ENCODE results near the gene BST1. TPM values are rescaled to one million over a fixed set of nuclear protein-coding genes. Genes with fewer than 3 reads are reported as not detected.

Gene BST1
- total and polyA plus RNA-seq, 10 of the 15 experiments (the other 5 are each of a cell fraction or from before 2014, with no cell fraction given): 0.04 to 0.42 (median 0.11) TPM; not detected in 1

DNA sequence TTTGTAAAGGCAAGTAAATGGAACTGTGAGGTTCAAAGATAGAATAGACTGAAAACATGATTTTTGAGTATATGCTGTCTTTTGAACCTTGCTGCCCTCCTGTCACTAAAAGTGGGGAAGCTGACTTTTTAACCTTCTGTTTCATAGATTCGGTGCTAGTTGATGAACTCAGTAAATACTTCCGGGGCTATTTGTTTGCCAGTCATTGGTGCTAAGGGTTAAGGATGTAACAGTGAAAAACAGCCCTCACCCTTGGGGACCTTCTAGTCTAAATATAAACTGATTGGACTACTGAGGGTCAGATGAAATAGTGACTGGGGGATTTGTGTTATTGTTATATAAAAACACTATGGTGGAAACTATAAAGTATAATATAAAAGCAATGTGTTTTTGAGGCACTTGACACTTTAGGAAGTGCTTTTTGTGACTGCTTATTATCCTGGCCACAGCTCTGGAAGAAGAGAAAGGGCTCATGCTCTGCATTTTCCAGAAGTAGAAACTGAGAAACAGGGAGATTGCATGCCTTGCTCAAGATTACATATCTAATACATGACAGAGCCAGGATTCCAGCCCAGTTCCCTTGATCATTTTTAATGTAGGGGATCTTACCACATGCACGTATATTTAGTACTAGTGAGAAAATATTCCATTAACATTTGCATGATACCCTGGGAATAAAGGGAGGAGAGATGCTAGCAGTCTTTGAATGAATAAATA lies 3.9 kb downstream of the BST1 start:
- no peak for ATAC-seq
- Histone ChIP-seq H3K4me3 (no peak overlapping the region), H3K4me1 (ENCODE audit: control insufficient read depth, insufficient read depth, low read length) (no peaks in the 10 kb centered on the region), H3K36me3 (ENCODE audit: control insufficient read depth in 2 of 2, insufficient read depth in 2 of 2, low read length in 1 of 2) (no peaks in the 10 kb centered on the region), H3K79me2 (ENCODE audit: control insufficient read depth, insufficient read depth, low read length) (no peaks in the 10 kb centered on the region), H3K27me3 (replicated peaks in 1 of 2; ENCODE audit: control insufficient read depth in 2 of 2, insufficient read depth in 2 of 2, low read length in 1 of 2) (no peaks in the 10 kb centered on the region), H2AFZ (ENCODE audit: control insufficient read depth, low read depth, low read length) (no peak overlapping the region), H3K4me2 (ENCODE audit: control insufficient read depth, insufficient read depth) (no peak overlapping the region), H3K9me3 (replicated peaks; ENCODE audit: control insufficient read depth, insufficient read depth, low read length) (no peaks in the 10 kb centered on the region; the same call in 2 of the 3 replicates), H3K27ac (ENCODE audit: control insufficient read depth, insufficient read depth) (no peak overlapping the region), H4K20me1 (ENCODE audit: control insufficient read depth, insufficient read depth) (no peaks in the 10 kb centered on the region), H3K9ac (ENCODE audit: control insufficient read depth, insufficient read depth, low read length) (no peak overlapping the region)
- POLR2A ChIA-PET: no interaction called here
- no peak for DNase-seq (ENCODE audit: low read depth, low spot score)
- intact Hi-C loops (cut with micrococcal nuclease; ENCODE audit: unreplicated experiment) (no loop called here), in situ Hi-C loops (cut with MboI) (no loop called here)
- BruUV-seq (replicated peaks): no TSS peak
- no peak for TF ChIP-seq FOXK2 (IDR thresholded peaks at IDR 0.05)
- CTCF ChIA-PET: no interaction called here
- FAIRE-seq: no peak
- RAD21 ChIA-PET (ENCODE audit: unreplicated experiment): no interaction called here
- SMC1A ChIA-PET (ENCODE audit: uncharacterized antibody, unreplicated experiment): no interaction called here
- WGBS (ENCODE audit: insufficient coverage, insufficient replicate concordance, low lambda C conversion rate, missing lambda C conversion rate): 74% methylated on average over 3 of the region's 3 CpGs

DNA sequence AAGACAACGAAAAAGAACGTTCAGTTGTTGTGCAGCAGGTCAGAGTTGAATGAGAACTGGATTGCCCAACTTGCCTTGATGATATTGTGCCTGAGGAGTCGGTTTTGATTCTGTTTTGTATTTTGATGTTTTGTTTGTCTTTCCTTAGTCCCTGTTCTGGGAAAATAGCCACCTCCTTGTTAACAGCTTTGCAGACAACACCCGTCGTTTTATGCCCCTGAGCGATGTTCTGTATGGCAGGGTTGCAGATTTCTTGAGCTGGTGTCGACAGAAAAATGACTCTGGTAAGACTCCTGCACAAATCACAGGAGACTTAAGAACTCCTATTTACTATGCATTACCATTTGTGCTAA lies 4.5 kb downstream of the BST1 start:
- no peak for ATAC-seq
- WGBS (ENCODE audit: insufficient coverage, insufficient replicate concordance, low lambda C conversion rate, missing lambda C conversion rate): 63% methylated on average over 7 of the region's 7 CpGs
- CTCF ChIA-PET: no interaction called here
- TF ChIP-seq CHD4 (IDR thresholded peaks at IDR 0.05): no peak
- TF ChIP-seq MYC (IDR thresholded peaks at IDR 0.05; ENCODE audit: insufficient read depth, insufficient read length, insufficient replicate concordance, low read length, severe bottlenecking): no peak
- TF ChIP-seq, protein P1, sequence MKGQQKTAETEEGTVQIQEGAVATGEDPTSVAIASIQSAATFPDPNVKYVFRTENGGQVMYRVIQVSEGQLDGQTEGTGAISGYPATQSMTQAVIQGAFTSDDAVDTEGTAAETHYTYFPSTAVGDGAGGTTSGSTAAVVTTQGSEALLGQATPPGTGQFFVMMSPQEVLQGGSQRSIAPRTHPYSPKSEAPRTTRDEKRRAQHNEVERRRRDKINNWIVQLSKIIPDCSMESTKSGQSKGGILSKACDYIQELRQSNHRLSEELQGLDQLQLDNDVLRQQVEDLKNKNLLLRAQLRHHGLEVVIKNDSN (IDR thresholded peaks at IDR 0.05; ENCODE audit: borderline replicate concordance, extremely low read length, insufficient read depth, low read depth, low read length): no peak
- no peak for TF ChIP-seq NR2F1 (conservative IDR thresholded peaks at IDR 0.05)
- no peak for TF ChIP-seq HDAC6 (IDR thresholded peaks at IDR 0.05; ENCODE audit: unreplicated experiment)
- TF ChIP-seq MTA3 (IDR thresholded peaks at IDR 0.05; ENCODE audit: borderline replicate concordance, low read length): no peak
- TF ChIP-seq, protein P2, sequence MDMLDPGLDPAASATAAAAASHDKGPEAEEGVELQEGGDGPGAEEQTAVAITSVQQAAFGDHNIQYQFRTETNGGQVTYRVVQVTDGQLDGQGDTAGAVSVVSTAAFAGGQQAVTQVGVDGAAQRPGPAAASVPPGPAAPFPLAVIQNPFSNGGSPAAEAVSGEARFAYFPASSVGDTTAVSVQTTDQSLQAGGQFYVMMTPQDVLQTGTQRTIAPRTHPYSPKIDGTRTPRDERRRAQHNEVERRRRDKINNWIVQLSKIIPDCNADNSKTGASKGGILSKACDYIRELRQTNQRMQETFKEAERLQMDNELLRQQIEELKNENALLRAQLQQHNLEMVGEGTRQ (IDR thresholded peaks at IDR 0.05; ENCODE audit: borderline replicate concordance, low read depth, low read length): no peak
- no peak for TF ChIP-seq SMAD1 (IDR thresholded peaks at IDR 0.05; ENCODE audit: low read depth, partially characterized antibody)
- TF ChIP-seq SUPT20H (IDR thresholded peaks at IDR 0.05; ENCODE audit: borderline replicate concordance, control insufficient read depth, low read depth, low read length): no peak
- TF ChIP-seq, protein P3, sequence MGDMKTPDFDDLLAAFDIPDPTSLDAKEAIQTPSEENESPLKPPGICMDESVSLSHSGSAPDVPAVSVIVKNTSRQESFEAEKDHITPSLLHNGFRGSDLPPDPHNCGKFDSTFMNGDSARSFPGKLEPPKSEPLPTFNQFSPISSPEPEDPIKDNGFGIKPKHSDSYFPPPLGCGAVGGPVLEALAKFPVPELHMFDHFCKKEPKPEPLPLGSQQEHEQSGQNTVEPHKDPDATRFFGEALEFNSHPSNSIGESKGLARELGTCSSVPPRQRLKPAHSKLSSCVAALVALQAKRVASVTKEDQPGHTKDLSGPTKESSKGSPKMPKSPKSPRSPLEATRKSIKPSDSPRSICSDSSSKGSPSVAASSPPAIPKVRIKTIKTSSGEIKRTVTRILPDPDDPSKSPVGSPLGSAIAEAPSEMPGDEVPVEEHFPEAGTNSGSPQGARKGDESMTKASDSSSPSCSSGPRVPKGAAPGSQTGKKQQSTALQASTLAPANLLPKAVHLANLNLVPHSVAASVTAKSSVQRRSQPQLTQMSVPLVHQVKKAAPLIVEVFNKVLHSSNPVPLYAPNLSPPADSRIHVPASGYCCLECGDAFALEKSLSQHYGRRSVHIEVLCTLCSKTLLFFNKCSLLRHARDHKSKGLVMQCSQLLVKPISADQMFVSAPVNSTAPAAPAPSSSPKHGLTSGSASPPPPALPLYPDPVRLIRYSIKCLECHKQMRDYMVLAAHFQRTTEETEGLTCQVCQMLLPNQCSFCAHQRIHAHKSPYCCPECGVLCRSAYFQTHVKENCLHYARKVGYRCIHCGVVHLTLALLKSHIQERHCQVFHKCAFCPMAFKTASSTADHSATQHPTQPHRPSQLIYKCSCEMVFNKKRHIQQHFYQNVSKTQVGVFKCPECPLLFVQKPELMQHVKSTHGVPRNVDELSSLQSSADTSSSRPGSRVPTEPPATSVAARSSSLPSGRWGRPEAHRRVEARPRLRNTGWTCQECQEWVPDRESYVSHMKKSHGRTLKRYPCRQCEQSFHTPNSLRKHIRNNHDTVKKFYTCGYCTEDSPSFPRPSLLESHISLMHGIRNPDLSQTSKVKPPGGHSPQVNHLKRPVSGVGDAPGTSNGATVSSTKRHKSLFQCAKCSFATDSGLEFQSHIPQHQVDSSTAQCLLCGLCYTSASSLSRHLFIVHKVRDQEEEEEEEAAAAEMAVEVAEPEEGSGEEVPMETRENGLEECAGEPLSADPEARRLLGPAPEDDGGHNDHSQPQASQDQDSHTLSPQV (IDR thresholded peaks at IDR 0.05): no peak

More for the DNA sequence above, 4.5 kb downstream of the BST1 start:
- ChIA-PET POLR2A (no interaction called here), RAD21 (ENCODE audit: unreplicated experiment) (no interaction called here), SMC1A (ENCODE audit: uncharacterized antibody, unreplicated experiment) (interaction anchor here (0.6 kb wide), 1 partner anchor 160 kb away, joined by 3 read pairs; no protein-coding TSS in a partner anchor)
- H3K79me2 ChIP-seq (ENCODE audit: control insufficient read depth, insufficient read depth, low read length): no peaks in the 10 kb centered on the region
- H3K36me3 ChIP-seq (ENCODE audit: control insufficient read depth in 2 of 2, insufficient read depth in 2 of 2, low read length in 1 of 2): no peaks in the 10 kb centered on the region
- H4K20me1 ChIP-seq (ENCODE audit: control insufficient read depth, insufficient read depth): no peaks in the 10 kb centered on the region
- no peaks in the 10 kb centered on the region for H3K27me3 ChIP-seq (replicated peaks in 1 of 2; ENCODE audit: control insufficient read depth in 2 of 2, insufficient read depth in 2 of 2, low read length in 1 of 2)
- no peak overlapping the region for H2AFZ ChIP-seq (ENCODE audit: control insufficient read depth, low read depth, low read length)
- no peak overlapping the region for H3K4me3 ChIP-seq
- H3K27ac ChIP-seq (ENCODE audit: control insufficient read depth, insufficient read depth): no peak overlapping the region
- H3K9ac ChIP-seq (ENCODE audit: control insufficient read depth, insufficient read depth, low read length): no peak overlapping the region
- in situ Hi-C loops (cut with MboI) (no loop called here), intact Hi-C loops (cut with micrococcal nuclease; ENCODE audit: unreplicated experiment) (no loop called here)
- H3K9me3 ChIP-seq (replicated peaks; ENCODE audit: control insufficient read depth, insufficient read depth, low read length): no peaks in the 10 kb centered on the region; the same call in 2 of the 3 replicates
- BruUV-seq (replicated peaks): no TSS peak
- DNase-seq (ENCODE audit: low read depth, low spot score): no peak
- H3K4me2 ChIP-seq (ENCODE audit: control insufficient read depth, insufficient read depth): no peak overlapping the region
- H3K4me1 ChIP-seq (ENCODE audit: control insufficient read depth, insufficient read depth, low read length): no peaks in the 10 kb centered on the region
- no peak for FAIRE-seq
